ENCODE data around the gene STAT5A. TPM values are rescaled to one million over a fixed set of nuclear protein-coding genes. Genes with fewer than 3 reads are reported as not detected.

The STAT5A gene
- total RNA-seq, 1 donor from 2014 or later: 0.77 TPM

- H3K4me1 ChIP-seq (ENCODE audit: insufficient read depth, low read length): peaks cover 23% of the 10 kb centered on the region
- Mint-ChIP-seq H3K4me3 (ENCODE audit: unreplicated experiment) (no peak overlapping the region), H3K36me3 (ENCODE audit: low read depth, unreplicated experiment) (peaks cover 21% of the 10 kb centered on the region), H3K27ac (ENCODE audit: unreplicated experiment) (peak overlapping the region; percentile 51), H3K9me3 (ENCODE audit: unreplicated experiment) (no peaks in the 10 kb centered on the region), H3K27me3 (ENCODE audit: low read depth, unreplicated experiment) (no peaks in the 10 kb centered on the region), H3K4me1 (ENCODE audit: low read depth, unreplicated experiment) (peaks cover 16% of the 10 kb centered on the region)
- H3K4me2 ChIP-seq (ENCODE audit: low read length): no peak overlapping the region
- H3K27me3 ChIP-seq (ENCODE audit: insufficient read depth, low read length): no peaks in the 10 kb centered on the region
- no peak overlapping the region for H2AFZ ChIP-seq (ENCODE audit: low read depth, low read length)
- no peak overlapping the region for H3K4me3 ChIP-seq (ENCODE audit: insufficient read depth, low read depth, low read length)
- H4K20me1 ChIP-seq (ENCODE audit: insufficient read depth, low read length): peaks cover 10% of the 10 kb centered on the region
- FAIRE-seq (no peak), DNase-seq (ENCODE audit: low read depth) (no peak)
- TF ChIP-seq CTCF (IDR thresholded peaks at IDR 0.05; ENCODE audit: insufficient read depth, low read depth, low read length) (no peak), EZH2 (IDR thresholded peaks at IDR 0.05; ENCODE audit: insufficient read depth, low read length) (no peak)
- no peaks in the 10 kb centered on the region for H3K79me2 ChIP-seq (ENCODE audit: insufficient read depth, low read length)
- H3K9ac ChIP-seq (ENCODE audit: low read length): no peak overlapping the region
- H3K27ac ChIP-seq (ENCODE audit: low read depth, low read length): no peak overlapping the region
- H3K36me3 ChIP-seq (ENCODE audit: insufficient read depth, low read length): peaks cover 16% of the 10 kb centered on the region
- no peaks in the 10 kb centered on the region for H3K9me3 ChIP-seq (ENCODE audit: insufficient read depth, low read depth, low read length)
Observed at GRCh38 chr17:42323268-42323773, 35.0 kb downstream of the STAT5A start.

GRCh38 chr17:42325026-42325425, 36.7 kb downstream of the STAT5A start:
- H2AFZ ChIP-seq (ENCODE audit: low read depth, low read length): no peak overlapping the region
- H3K9me3 Mint-ChIP-seq (ENCODE audit: unreplicated experiment): no peaks in the 10 kb centered on the region
- H3K36me3 Mint-ChIP-seq (ENCODE audit: low read depth, unreplicated experiment): peaks cover 24% of the 10 kb centered on the region
- no peaks in the 10 kb centered on the region for H3K27me3 ChIP-seq (ENCODE audit: insufficient read depth, low read length)
- no peaks in the 10 kb centered on the region for H3K79me2 ChIP-seq (ENCODE audit: insufficient read depth, low read length)
- no peak overlapping the region for H3K4me3 ChIP-seq (ENCODE audit: insufficient read depth, low read depth, low read length)
- peak overlapping the region; percentile 54 for H3K4me2 ChIP-seq (ENCODE audit: low read length)
- H3K4me1 ChIP-seq (ENCODE audit: insufficient read depth, low read length): peaks cover 33% of the 10 kb centered on the region
- H4K20me1 ChIP-seq (ENCODE audit: insufficient read depth, low read length): peaks cover 15% of the 10 kb centered on the region
- H3K36me3 ChIP-seq (ENCODE audit: insufficient read depth, low read length): peaks cover 18% of the 10 kb centered on the region
- no peaks in the 10 kb centered on the region for H3K27me3 Mint-ChIP-seq (ENCODE audit: low read depth, unreplicated experiment)
- TF ChIP-seq CTCF (IDR thresholded peaks at IDR 0.05; ENCODE audit: insufficient read depth, low read depth, low read length): no peak
- TF ChIP-seq EZH2 (IDR thresholded peaks at IDR 0.05; ENCODE audit: insufficient read depth, low read length): no peak
- FAIRE-seq (peak; percentile 39), DNase-seq (ENCODE audit: low read depth) (peak; percentile 92)
- H3K9me3 ChIP-seq (ENCODE audit: insufficient read depth, low read depth, low read length): no peaks in the 10 kb centered on the region
- peaks cover 24% of the 10 kb centered on the region for H3K4me1 Mint-ChIP-seq (ENCODE audit: low read depth, unreplicated experiment)
- H3K27ac Mint-ChIP-seq (ENCODE audit: unreplicated experiment): peak overlapping the region; percentile 78
- H3K27ac ChIP-seq (ENCODE audit: low read depth, low read length): peak overlapping the region; percentile 70
- peak overlapping the region; percentile 46 for H3K4me3 Mint-ChIP-seq (ENCODE audit: unreplicated experiment)
- peak overlapping the region; percentile 25 for H3K9ac ChIP-seq (ENCODE audit: low read length)

Measured in astrocyte (in vitro differentiated cells and primary cell).